AG10803 (cell line): ENCODE measurements around the gene TMX1.

ENCODE experiments used
- DNase-seq: peaks from one replicate; pipeline ENCODE4 v3.0.0; 2010; ENCODE audit warnings: low read depth
- H3K4me3 ChIP-seq: 2 replicates; pipeline ENCODE4 v1.5.1; 2011; ENCODE audit warnings: mild to moderate bottlenecking, low read length, control low read depth
- TF ChIP-seq, protein P1 (sequence below): conservative IDR thresholded peaks from 2 replicates; pipeline ENCODE4 v1.5.1; 2011; ENCODE audit warnings: mild to moderate bottlenecking, low read length, control low read depth, inconsistent platforms

Gene TMX1

DNA sequence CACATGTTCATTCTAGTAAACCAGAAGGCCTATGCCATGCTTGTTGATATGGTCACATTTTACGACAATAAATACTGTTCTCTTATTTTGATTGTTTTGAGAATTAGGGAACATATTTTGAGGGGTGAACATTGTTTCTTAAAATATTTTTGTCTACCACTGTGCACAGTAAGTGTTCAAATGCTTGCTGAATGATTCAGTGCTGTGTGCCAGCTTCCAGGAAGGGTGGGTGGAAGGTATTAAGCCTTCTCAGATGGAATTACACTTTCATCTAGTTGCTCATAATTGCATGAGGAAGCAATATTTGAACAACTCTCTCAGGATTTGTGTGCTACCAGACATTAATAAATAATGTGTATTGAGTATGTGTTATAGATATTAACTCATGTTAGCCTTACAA, 15.5 kb upstream of the TMX1 start:
- H3K4me3 ChIP-seq, result no peak overlapping the region
- peak; percentile 35 for DNase-seq
- TF ChIP-seq, protein P1, sequence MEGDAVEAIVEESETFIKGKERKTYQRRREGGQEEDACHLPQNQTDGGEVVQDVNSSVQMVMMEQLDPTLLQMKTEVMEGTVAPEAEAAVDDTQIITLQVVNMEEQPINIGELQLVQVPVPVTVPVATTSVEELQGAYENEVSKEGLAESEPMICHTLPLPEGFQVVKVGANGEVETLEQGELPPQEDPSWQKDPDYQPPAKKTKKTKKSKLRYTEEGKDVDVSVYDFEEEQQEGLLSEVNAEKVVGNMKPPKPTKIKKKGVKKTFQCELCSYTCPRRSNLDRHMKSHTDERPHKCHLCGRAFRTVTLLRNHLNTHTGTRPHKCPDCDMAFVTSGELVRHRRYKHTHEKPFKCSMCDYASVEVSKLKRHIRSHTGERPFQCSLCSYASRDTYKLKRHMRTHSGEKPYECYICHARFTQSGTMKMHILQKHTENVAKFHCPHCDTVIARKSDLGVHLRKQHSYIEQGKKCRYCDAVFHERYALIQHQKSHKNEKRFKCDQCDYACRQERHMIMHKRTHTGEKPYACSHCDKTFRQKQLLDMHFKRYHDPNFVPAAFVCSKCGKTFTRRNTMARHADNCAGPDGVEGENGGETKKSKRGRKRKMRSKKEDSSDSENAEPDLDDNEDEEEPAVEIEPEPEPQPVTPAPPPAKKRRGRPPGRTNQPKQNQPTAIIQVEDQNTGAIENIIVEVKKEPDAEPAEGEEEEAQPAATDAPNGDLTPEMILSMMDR, result no peak

DNA sequence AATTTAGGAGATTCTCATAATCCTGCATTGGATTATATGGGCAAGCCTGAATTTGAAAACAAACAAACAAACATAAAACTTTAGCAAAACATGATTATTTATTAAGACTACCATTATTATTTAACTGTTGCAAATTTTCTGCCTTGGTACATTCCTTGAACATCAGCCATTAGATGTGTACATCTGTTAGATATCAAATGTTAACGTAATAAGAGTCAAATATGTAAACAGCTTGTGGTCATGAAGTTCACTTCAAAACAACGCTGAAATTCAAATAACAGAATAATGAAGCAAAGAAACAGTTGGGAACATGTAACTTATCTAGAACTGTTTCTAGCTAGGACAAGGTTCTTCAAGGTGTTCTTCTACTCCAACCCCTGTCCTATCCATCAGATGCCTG, 14.3 kb upstream of the TMX1 start:
- H3K4me3 ChIP-seq, result no peak overlapping the region
- TF ChIP-seq, protein P1, result no peak
- DNase-seq, result peak; percentile 65

DNA sequence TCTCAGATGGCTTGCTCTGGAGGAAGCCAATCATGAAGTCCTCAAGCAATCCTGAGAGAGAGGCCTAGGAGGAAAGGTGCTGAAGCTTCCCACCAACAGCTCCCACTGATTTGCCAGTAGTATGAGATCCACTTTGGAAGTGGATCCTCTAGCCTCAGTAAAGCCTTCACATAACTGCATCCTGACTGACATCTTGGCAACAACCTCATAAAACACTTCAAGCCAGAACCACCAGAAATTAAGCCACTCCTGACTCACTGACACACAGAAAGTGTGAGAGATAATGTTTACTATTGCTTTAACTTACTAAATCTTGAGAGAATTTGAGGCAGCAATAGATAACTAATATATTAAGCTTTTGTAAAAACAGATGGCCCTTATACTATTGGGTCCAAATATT, 11.7 kb upstream of the TMX1 start:
- H3K4me3 ChIP-seq, result no peak overlapping the region
- no peak for DNase-seq
- TF ChIP-seq, protein P1, result no peak

DNA sequence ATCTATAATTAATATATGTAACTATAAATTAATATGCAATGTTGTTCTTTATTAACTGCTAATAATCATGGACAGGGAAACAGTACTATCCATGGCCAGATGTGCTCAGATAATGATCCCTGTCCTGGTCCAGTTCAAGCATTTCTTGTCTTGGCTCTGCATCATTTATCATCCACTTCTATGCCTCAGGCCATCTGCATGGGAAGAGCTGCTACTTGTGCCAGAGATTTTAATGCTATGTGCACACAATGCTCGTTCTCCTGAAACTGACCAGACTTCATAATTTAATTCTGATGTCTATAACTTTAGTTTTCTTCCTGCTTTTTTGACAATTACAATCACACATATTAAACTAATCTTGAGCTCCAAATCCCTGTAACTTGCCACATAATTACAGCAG, 11.2 kb upstream of the TMX1 start:
- DNase-seq, result peak; percentile 24
- TF ChIP-seq, protein P1, result no peak
- H3K4me3 ChIP-seq, result no peak overlapping the region

DNA sequence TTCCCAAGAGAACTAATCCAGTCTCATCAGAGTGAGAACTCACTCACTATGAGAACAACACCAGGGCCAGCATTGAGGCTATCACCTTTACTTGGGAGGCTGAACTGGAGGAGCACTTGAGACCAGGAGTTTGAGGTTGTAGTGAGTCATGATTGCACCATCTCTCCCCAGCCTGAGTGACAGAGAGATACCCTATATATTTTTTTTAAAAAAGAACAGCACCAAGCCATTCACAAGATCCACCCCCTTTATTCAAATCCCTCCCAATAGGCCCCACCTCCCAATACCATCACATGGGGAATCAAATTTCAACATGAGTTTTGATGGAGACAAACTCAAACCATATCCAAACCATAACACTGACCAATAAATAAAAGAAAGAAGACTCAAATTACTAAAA, 3.7 kb upstream of the TMX1 start:
- H3K4me3 ChIP-seq, result no peak overlapping the region
- DNase-seq, result no peak
- TF ChIP-seq, protein P1, result no peak

DNA sequence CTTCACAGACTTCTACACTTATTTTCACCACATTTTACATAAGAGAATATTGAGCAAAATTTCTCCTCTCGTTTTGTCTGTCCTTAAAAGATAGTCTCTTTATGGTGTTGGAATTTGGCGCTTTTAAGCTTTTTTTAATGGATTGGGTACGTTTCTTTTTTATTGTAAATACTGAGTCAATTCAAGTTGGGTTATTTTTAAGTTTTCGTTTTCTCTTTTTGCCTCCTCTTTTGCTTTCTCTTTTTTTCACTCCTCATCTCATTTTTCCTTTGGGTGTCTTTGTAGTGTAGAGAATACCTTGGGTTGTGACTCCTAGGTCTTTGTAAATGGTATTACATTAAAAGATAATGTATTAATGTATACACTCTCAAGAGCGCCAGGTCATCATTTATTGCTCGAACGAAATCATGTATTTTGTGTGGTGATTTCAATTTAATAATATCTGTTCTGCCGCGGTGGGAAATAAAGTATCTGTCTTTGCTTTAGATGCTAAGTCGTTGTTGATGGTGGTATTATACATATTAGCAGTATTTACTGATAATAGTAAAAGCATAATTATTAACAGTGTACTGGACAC, 845 bp downstream of the TMX1 start:
- DNase-seq, result no peak
- TF ChIP-seq, protein P1, result no peak
- H3K4me3 ChIP-seq, result peak overlapping the region; percentile 100

DNA sequence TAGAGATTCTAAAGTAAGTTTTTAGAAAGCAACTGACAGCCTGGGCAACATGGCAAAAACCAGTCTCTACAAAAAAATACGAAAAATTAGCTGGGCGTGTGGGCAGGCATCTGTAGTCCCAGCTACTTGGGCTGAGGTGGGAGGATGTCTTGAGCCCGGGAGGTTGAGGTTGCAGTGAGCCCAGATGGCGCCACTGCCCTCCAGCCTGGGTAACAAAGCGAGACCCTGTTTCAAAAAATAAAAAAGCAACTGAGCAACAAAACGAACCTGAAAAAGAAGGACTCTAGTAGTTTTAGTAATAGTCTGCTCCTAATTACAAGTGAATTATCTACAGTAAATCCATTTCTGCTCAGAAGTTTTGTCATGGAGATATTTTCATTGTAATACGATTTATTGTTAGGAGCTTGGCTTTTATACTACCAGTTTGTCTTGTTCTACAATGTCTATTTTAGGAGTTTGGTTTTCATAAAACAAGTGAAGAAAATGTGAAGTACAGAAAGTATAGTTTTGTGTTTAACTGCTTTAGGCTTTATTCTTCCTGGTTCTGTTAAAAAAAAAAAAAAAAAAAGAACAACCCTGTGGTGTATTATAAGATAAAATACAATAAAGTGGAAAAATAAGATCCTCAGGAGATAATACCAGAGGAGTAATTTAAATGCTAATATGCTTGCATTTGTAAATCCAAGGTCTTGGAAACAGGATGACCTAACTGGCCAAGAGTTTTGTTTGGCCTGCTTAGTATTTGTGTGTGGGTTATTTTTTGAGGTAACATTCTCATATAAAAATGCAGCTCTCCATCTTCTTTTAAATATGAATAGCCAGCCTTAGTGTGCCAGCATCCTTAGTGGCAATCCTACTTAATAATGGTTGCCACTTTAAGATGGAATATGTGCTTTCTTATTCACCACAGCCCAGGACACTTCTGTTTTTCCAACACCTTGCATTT, 2.8 kb downstream of the TMX1 start:
- TF ChIP-seq, protein P1, result no peak

More for the DNA sequence above, 2.8 kb downstream of the TMX1 start:
- no peak overlapping the region for H3K4me3 ChIP-seq
- no peak for DNase-seq
